Activated CD4-positive, alpha-beta T cell treated with anti-CD3 and anti-CD28 coated beads, Interleukin-2, amount 50 U/mL, for 24 hours (primary cell): ENCODE data around the gene KCNIP3.

ENCODE experiments used
- DNase-seq, 2 donors: peaks; one replicate each; pipeline ENCODE4 v3.0.0-alpha.2; 2020; ENCODE audit warnings: low read depth in 1 of 2, low spot score in 1 of 2

The KCNIP3 gene

GRCh38 chr2:95327861-95328260 is 30.7 kb downstream of the KCNIP3 start:
- DNase-seq = no peak

- DNase-seq = no peak
Measured at GRCh38 chr2:95328358-95329125, 31.4 kb downstream of the KCNIP3 start.

- DNase-seq = no peak
Measured at GRCh38 chr2:95329401-95329800, 32.3 kb downstream of the KCNIP3 start.

GRCh38 chr2:95329891-95330793 is 33.0 kb downstream of the KCNIP3 start:
- DNase-seq = no peak

GRCh38 chr2:95330794-95331338 is 33.7 kb downstream of the KCNIP3 start:
- no peak for DNase-seq

- no peak for DNase-seq
Measured at GRCh38 chr2:95331606-95332005, 34.5 kb downstream of the KCNIP3 start.

- DNase-seq = no peak
Measured at GRCh38 chr2:95332036-95332435, 34.9 kb downstream of the KCNIP3 start.

- DNase-seq = no peak
Measured at GRCh38 chr2:95333056-95333455, 35.9 kb downstream of the KCNIP3 start.

GRCh38 chr2:95333888-95334338 is 36.8 kb downstream of the KCNIP3 start:
- DNase-seq = no peak

- DNase-seq = no peak
Measured at GRCh38 chr2:95334916-95335641, 37.9 kb downstream of the KCNIP3 start.

GRCh38 chr2:95336406-95336805 is 39.3 kb downstream of the KCNIP3 start:
- no peak for DNase-seq

- DNase-seq = no peak
Measured at GRCh38 chr2:95337829-95338228, 40.7 kb downstream of the KCNIP3 start.

GRCh38 chr2:95342556-95343320 is 45.6 kb downstream of the KCNIP3 start:
- DNase-seq = no peak

- no peak for DNase-seq
Measured at GRCh38 chr2:95343429-95344214, 46.5 kb downstream of the KCNIP3 start.

- DNase-seq = no peak
Measured at GRCh38 chr2:95344215-95344583, 47.1 kb downstream of the KCNIP3 start.

GRCh38 chr2:95344656-95345055 is 47.5 kb downstream of the KCNIP3 start:
- no peak for DNase-seq

- DNase-seq = no peak
Measured at GRCh38 chr2:95345081-95345562, 48.0 kb downstream of the KCNIP3 start.

GRCh38 chr2:95345563-95346230 is 48.5 kb downstream of the KCNIP3 start:
- DNase-seq = peak; percentile 25 to 42

- no peak for DNase-seq
Measured at GRCh38 chr2:95346231-95346737, 49.1 kb downstream of the KCNIP3 start.
